HL-60/S4 (cell line): Measurements from ENCODE around the gene RUSC2.

Experiments
- in situ Hi-C: fragments of 300-500 bp; cut with MboI; formaldehyde crosslinking; loops from 2 replicates; pipeline ENCODE4 v1.14.3; 2022; ENCODE audit warnings: low sequenced_read_pairs

Gene RUSC2, protein sequence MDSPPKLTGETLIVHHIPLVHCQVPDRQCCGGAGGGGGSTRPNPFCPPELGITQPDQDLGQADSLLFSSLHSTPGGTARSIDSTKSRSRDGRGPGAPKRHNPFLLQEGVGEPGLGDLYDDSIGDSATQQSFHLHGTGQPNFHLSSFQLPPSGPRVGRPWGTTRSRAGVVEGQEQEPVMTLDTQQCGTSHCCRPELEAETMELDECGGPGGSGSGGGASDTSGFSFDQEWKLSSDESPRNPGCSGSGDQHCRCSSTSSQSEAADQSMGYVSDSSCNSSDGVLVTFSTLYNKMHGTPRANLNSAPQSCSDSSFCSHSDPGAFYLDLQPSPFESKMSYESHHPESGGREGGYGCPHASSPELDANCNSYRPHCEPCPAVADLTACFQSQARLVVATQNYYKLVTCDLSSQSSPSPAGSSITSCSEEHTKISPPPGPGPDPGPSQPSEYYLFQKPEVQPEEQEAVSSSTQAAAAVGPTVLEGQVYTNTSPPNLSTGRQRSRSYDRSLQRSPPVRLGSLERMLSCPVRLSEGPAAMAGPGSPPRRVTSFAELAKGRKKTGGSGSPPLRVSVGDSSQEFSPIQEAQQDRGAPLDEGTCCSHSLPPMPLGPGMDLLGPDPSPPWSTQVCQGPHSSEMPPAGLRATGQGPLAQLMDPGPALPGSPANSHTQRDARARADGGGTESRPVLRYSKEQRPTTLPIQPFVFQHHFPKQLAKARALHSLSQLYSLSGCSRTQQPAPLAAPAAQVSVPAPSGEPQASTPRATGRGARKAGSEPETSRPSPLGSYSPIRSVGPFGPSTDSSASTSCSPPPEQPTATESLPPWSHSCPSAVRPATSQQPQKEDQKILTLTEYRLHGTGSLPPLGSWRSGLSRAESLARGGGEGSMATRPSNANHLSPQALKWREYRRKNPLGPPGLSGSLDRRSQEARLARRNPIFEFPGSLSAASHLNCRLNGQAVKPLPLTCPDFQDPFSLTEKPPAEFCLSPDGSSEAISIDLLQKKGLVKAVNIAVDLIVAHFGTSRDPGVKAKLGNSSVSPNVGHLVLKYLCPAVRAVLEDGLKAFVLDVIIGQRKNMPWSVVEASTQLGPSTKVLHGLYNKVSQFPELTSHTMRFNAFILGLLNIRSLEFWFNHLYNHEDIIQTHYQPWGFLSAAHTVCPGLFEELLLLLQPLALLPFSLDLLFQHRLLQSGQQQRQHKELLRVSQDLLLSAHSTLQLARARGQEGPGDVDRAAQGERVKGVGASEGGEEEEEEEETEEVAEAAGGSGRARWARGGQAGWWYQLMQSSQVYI (N-terminal part only)

DNA sequence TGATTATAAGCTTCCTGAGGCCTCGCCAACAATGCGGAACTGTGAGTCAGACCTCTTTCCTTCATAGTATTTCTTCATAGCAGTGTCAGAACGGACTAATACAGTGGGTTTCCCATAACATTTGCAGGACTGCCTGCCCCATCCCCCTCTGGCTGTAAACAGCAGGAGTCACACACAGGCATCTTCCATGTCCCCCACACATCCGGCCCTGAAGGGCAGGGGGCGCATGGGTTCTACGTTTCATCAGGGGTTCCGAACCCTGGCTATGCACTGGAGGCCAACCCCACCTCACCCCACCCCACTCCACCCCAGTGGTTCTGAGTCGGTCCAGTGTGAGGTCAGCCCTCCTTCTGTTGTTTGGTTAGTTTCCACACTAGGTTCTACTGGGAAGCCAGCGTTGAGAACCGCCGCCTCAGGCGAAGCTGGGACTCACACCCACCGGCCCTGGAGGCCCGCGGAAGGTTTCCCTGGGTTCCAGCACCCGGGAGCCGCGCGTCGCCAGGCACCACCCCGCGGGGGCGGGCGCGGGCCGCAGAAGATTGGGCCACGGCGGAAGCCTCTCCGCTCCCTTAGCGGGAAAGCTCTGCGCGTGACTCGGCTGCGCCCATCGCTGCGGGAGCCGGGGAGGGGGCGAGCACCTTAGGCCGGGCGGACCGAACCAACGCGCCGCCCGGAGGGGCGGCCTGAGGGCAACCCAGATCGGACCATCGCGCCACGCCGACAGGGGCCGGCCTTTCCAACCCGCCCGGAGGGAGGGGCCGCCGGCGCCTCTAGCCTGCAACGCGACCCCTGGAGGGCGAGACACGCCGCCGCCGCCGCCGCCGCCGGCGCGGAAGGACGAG lies at the start of gene RUSC2:
TSS of gene RUSC2 (plus strand) at position 799 of the 842 bp plus-strand sequence. CDS start 56,411 bp downstream, outside the sequence.
- in situ Hi-C loops: no loop called here

DNA sequence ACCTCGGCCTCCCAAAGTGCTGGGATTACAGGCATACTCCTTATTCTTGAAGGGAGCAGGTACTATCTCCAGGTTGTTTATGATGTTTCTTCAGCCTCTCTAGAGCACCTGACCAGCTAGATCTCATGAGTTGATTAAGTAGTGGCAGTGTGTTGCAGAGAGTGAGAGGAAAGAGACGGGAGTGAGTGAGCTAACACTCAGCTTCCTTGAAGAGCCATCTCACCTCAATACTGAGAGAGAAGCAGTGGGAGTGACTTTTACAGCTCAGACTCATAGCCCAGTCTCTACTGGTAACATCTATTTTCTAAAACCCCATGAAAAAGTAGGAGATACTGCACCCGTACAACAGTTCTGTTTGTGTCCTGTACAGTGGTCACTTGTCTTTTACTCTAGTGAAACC lies 43.9 kb upstream of the RUSC2 start:
- in situ Hi-C loops: no loop called here

DNA sequence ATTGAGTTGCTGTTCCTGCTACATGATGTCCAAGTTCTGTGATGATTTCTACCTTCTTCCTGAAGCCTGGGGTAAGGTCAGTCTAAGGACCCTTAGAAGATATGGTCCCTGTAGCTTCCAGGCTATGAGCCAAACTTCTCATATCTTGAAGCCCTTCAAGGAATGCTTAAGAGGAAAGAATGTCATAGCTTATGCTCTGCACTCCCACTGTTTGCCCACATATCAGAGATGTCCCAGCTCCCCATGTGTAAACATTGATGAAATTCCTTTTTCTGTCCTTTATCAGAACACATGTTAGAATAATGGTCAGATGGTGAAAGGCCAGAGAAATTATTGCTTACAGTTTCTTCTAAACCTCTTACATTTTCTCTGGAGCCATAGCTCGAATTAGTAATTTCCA lies 41.4 kb upstream of the RUSC2 start:
- in situ Hi-C loops: no loop called here

DNA sequence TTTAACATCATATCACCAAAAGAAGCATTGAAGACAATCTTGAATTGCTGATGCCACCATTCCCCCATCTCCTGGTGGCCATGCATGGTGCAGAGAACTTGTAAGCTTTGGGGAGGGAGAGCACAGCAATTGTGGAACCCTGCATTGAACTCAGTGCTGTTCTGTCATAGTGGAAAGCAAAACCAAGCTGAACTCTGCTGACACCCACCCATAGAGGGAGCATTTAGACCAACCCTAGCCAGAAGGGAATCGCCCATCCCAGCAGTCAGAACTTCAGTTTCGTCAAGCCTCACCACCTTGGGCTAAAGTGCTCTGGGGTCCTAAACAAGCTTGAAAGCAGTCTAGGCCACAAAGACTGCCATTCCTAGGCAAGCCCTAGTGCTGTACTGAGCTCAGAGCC lies 37.4 kb upstream of the RUSC2 start:
- in situ Hi-C loops: no loop called here

DNA sequence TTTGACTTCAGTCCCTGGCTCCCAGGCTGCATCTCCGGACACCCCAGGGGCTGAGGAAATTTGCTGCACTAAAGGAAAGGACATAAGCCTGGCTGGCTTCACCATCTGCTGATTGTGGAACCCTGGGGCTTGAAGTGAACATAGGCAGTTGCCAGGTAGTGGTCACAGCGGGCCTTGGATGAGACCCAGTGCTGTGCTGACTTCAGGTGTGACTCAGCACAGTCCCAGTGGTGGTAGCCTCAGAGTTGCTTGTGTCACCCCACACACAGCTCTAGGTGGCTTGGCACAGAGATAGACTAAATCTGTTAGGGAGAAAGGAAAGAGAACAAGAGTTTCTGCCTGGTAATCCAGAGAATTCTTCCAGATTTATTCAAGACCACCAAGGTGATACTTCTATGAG lies 36.1 kb upstream of the RUSC2 start:
- in situ Hi-C loops: no loop called here

DNA sequence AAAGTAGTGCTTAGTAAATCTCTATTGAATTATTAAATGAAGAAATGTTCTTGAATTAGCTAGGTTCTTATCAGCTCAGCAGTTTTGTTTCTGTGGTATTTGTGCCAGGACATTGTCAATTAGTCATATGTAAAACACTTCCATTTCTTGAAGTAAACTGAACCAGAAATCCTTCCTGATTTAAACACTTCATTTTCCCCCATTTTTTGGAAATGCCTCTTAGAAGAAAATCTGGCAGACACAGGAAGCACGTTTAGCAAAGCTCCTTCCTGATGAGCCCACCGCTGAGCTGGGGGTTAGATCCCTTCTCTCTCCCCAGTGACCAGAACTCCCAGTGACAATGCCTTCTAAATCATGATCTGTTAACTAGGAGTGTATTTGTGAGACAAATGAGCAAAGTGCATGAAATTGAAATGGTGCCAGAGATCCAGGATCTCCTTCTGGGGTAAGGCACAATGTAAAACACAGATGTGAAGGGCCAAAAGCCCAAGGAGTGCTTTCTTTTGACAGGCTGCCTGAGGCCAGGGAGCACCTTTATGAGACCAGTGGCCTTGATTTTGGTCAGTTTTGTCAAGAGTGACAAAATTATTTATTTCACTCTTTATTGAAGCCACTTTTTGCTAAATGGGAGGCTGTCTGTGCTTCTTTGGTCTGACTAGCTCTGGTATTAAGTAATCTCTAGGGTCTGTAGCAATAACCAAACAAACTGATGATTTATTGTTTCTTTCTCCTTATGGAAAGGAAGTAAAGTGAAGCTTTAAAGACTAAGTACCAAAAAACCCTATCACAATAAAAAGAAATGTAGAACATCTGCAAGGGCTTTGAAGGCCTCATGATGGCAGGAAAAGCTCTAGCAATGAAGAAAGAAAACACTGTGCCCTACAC lies 25.5 kb upstream of the RUSC2 start:
- in situ Hi-C loops: no loop called here

DNA sequence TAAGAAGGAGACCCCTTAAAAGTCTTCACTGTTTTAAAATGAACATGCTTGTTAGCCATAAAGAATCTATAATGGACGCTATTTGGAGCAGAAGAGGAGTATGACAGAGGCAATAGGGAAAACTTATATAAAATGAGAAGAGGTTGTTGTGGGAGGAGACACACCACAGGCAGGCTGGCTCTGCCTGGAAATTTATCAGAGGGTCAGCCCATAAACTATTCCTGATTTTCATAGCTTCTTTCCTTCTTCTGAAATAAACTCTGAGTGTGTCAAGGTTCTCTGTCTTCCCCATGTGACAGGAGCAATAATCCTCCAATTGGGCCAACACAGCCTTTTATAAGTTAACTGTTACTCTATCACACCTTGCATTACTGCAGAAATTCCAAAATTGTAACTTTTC lies 19.6 kb upstream of the RUSC2 start:
- in situ Hi-C loops: loop anchor here (10.0 kb wide), 1 partner anchor 346 kb away; no protein-coding TSS in a partner anchor

DNA sequence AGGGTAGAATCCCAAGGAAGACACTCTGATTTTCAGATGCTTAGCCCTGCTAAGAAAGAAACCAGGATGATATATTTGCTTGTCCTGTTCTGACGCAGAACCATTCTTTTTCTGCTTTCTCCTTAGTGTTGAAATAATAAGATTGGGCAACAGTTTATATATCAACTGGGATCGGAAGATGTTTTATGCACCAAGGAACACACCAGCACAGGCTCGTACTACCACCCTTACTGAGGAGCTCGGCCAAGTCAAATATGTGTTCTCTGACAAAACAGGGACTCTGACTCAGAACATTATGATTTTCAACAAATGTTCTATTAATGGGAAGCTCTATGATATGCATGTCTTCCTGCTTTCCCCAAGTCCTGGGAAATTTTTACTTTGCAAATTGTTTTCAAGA lies 19.0 kb upstream of the RUSC2 start:
- in situ Hi-C loops: loop anchor here (10.0 kb wide), 1 partner anchor 346 kb away; no protein-coding TSS in a partner anchor

DNA sequence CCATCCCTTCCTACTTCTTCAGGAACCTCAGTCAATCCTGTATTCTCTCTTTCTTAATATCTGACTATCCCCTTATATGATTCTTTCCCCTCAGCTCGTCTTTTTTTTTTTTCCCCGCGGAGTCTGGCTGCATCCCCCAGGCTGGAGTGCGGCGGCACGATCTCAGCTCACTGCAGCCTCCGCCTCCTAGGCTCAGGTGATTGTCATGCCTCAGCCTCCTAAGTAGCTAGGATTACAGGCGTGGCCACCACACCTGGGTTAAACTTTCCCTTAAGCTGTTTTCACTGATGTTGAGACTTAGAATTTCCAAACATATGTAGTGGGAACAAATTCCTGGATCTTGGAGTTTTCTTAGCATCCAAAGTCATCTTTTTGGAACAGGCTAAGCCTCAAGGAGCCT lies 13.3 kb upstream of the RUSC2 start:
- in situ Hi-C loops: loop anchor here (10.0 kb wide), 1 partner anchor 352 kb away; no protein-coding TSS in a partner anchor

DNA sequence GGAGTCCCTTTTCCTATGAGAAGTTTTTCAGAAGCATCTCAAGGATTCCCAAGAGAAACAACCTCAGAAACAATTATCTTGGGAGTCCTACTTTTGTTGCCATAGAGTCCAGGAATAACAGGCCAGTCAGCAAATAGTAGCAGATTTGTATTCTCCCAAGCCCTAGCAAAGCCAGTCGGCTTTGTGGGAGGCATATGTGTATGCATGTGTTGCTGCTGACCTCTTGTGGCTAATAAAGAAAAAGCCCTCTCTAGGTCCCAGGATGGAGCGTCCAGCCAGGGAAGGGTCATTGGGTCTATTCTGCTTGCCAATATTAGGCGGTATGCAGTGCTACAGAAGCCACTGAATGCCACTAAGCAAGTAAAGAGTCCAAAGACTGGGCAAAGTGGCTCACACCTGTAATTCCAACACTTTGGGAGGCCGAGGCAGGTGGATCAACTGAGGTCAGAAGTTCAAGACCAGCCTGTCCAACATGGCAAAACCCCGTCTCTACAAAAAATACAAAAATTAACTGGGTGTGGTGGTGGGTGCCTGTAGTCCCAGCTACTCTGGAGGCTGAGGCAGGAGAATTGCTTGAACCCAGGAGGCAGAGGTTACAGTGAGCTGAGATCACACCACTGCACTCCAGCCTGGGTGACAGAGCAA lies 12.6 kb upstream of the RUSC2 start:
- in situ Hi-C loops: loop anchor here (10.0 kb wide), 1 partner anchor 353 kb away; no protein-coding TSS in a partner anchor

DNA sequence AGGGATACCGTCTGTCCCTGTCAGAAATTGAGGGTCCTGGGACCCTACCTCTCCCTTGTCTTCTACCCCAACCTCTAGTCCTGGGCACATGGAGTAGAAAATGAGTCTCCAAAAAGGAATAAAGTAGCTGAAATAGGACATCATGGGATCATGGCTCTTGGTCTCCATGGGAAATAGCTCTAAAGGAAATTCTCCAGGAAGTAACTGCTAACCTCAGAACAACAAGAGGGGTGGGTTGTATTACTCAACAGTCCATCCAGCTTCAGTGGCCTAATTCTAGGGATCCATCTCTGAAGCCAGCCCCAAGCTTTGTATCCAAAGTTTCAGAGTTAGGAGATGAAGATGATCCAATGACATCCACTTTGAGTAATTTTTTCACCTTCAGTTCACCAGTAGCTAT lies 11.0 kb upstream of the RUSC2 start:
- in situ Hi-C loops: loop anchor here (10.0 kb wide), 1 partner anchor 354 kb away; no protein-coding TSS in a partner anchor

DNA sequence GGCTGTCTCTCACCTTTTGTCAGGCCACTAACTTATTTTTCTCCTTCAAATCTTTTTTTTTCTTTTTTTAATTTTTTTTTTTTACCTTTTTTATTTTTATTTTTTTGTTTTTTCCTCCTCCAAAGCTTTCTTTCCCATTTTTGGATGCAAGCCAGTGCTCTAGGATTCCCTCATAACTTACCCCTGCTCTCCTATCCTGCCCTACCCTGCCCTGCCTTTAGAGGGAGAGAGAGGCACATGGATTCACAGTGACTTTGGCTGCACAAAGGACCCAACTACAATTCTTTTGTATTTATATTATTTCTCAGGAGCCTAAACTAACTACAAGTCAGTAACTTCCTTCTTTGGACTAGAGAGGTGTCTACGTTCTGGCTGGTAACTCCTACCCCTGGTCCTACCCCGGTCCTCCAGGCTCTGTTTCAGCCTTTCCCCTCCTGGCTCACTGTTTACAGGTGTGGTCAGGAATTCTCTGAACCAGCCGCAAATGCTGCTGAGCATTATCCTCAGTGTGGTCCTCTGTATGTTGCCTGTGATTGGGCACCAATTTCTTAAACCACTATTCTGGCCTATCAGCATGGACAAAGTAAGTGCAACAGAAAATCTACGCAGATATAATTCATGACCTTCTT lies 8.4 kb upstream of the RUSC2 start:
- in situ Hi-C loops: no loop called here

DNA sequence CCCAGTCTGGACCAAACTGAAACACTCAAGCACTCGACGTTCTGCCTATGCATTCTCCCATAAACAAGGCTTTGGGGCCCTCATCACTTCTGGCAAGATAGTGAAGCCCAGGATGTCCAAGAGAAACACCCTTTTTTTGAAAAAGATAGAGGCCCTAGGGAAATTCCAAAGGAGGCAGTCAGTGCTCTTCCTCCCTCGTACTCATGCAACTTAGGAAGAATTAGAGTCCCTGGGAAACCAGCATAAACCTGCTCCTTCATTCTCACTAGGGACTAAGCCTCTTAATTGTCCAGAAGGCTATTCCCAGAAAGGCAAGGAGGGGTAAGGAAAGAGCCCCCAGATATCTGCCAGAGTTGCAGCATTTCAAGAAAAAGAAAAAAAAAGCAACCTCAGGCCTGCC lies 7.8 kb upstream of the RUSC2 start:
- in situ Hi-C loops: no loop called here

DNA sequence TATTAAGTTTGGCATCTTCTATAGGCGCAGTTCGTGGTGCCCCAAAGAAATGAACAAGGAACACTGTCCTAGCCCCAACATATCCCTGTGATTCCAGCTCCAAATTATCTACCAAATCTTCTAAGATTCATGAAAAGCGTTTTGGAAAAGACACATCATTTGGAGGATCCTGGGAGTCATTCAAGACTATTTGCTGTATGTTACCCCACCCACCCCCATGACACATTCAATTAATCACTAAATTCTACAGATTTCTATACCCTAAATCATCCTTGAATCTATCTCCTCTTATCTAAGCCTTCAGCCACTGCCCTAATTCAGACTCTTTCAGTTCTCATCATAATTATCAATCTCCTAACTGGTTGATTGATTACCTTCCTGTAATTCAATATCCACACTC lies 5.5 kb upstream of the RUSC2 start:
- in situ Hi-C loops: no loop called here

DNA sequence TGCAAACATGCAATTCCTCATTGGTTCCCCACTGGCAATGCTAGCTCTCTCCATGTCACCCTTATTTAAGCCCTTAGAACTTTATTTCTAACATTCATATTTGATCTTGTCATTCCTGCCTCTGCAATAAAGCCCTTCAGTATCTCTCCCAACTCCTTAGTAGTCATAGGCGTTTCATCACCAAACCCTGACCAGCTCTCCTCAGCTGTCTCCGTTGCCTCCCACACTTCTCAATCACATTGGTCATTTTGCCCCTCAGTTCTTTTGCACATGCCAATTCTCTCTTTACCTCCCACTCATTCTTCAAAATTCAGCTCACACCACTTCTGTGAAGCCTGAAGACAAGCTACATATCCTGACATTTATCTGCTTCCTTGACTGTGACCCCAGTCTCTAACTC lies 2.8 kb upstream of the RUSC2 start:
- in situ Hi-C loops: no loop called here

DNA sequence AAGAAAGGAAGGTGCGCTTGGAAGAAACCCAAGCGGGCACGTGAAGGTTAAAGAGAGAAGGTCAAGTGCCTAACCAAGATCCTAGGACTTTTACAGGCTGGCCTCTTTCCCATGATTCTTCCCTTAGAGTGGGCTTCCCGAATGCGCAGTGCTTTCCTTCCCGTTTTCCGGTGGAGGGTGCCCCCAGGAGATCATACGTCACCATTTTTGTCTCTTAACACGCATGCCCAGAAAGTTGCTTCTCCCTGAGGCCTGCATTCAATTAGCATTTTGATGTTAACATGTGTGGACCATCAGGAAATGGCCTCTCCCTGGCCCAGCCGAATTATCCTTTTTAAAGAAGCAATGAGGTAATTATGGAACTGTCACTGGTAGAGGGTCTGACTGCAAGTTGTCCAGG lies 1.9 kb upstream of the RUSC2 start:
- in situ Hi-C loops: no loop called here

DNA sequence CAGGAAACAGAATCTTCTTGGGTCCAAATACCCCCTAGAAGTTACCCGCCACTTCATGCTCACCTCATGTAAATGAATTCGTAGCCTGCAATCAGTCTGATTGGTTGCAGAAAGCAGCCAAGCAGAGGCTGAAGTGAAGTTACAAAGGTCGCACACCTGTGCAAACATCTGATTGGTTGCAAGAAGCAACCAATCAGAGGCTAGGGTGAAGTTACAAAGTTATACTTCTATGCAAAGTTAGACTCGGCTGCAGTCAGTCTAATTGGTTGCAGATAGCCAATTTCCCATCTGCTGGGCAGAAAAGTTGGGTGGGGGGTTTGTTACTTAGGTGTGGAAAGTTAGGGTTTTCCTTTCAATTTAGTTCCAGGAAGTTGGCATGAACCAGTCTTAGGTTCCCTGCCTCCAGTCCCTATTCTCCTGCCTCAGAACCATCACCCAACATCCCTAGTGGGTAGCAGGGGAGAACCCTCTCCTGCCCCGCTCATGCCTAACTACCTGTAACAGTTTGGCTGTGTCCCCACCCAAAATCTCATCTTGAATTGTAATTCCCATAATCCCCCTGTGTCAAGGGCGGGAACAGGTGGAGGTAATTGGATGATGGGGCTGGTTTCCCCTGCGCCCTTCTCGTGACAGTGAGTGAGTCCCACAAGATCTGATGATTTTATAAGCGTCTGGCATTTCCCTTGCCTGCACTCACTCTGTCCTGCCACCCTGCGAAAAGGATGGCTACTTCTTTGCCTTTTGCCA lies 1.2 kb upstream of the RUSC2 start:
- in situ Hi-C loops: no loop called here
